A549 treated with CpdA at 1 μM for 4 hours (cell line): ENCODE measurements around the gene DGKB. TPM values are rescaled to one million over a fixed set of nuclear protein-coding genes. Genes with fewer than 3 reads are reported as not detected.

ENCODE experiments used
- total RNA-seq: library from RNA; stranded (reverse); fragments of 200-300 nt; extraction: Qiagen RNA extraction; gene quantifications from 5 replicates; pipeline ENCODE4 v1.2.3, GENCODE V29; 2022; ENCODE audit warnings: low read depth

DGKB gene
- not detected in 5 replicates for total RNA-seq

DNA sequence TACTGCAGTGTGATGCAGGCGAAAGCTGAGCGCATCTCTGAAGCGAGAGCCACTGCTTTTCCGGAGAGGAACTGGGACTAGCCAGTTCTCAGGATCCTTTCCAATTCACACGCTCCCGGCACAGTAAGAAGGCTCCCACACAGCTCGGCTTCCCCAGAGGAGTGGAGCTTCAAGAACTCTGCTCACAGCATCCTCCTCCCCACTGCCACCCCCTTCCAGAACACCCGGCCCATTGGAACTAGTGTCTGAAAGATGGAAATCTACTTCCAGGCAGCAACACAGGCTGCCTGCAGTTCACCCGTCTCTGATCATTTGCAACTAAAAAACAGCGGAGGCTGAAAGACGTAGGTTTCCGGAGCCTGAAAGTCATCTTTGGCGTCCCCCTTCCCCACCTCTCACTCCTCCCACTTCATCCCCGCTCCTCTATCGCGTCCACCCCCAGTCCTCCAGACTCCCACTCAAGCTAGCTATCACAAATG is at the start of gene DGKB:
Gene DGKB, minus strand, starts transcription at position 163 of the 479 bp plus-strand sequence.

